ENCODE data around the gene ZNF366.
"Not testable (repeated sequence)": the region's sequence is repeated elsewhere in the genome, so short reads cannot be mapped to it uniquely, and the experiment has no call there.

ZNF366 gene

GRCh38 chr5:72408127-72408526, 99.1 kb downstream of the ZNF366 start:
- no peak for DNase-seq (ENCODE audit: low read depth in 4 of 4, low spot score in 1 of 4)

DNA sequence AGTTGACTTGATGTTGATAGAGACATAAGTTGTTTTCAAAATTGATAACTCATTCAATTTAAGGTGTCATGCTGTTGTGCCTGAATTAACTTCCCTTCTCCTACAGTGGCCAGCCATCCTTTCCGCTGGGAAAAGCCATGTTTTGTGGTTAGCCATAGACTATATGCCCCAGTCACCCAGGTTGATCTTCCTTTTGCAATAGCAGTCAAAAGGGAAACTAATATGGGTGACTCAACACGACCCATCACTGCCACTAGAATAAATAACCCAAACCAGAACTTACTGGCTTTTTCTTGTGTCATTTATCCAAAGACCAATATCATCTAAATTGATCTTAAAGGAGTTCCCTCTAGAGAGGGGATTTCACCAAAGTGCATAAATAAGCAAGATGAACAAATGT, 99.7 kb downstream of the ZNF366 start:
- DNase-seq (ENCODE audit: low read depth in 4 of 4, low spot score in 1 of 4): no peak

DNA sequence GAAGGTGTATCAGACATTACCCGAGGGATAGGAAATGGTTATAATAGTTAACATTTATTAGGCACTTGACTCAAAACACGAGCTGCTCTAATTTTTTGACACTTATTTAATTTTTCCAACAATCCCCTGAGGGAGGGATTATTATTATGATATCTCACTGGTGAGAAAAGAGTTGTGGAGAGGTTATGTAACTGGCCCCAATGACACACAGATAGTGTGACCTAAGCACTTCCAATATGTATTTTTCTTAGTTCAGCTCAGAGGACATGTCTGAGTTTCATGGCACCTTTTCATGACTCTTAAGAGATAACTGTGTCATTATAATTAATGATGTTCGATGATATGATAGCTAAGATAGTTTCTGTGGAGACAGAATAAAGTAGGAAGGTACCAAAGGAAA, 100.1 kb downstream of the ZNF366 start:
- no peak for DNase-seq (ENCODE audit: low read depth in 4 of 4, low spot score in 1 of 4)

GRCh38 chr5:72404771-72405170, 102.4 kb downstream of the ZNF366 start:
- DNase-seq (ENCODE audit: low read depth in 4 of 4, low spot score in 1 of 4): not testable (repeated sequence)

DNA sequence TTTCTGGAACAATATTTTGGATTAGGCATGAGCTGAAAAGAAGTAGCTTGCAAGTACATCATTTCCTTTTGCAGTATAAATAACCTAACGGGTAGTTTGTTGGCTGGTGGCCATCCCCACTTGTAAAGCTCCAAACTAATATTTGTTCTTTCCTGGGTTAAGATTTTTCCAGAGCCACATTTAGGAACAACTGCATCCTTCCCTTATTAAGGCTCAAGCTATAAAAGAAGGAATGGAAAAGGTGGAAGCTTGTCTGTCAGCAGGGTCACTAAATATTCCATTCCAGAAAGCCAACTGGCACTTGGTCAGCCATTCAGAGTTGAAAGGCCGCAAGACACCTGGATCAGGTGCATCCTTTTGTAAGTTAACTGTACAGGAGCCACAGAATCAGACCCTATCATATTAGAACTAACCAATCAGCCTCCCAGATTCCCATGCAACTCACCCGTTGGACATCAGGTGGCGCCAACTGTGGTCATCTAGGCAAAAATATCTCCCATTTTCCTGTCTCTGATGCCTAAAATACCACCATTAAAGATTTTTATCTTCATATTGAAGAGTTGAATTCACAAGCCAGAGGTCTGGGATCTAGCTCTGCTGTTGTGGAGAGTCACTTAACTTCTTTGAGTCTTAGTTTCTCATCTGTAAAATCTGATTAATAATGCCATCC, 104.1 kb downstream of the ZNF366 start:
- DNase-seq (ENCODE audit: low read depth in 4 of 4, low spot score in 1 of 4): no peak

- DNase-seq (ENCODE audit: low read depth in 4 of 4, low spot score in 1 of 4): no peak
These were observed 104.8 kb downstream of the ZNF366 start for GRCh38 chr5:72402381-72402890.

- no peak for DNase-seq (ENCODE audit: low read depth in 4 of 4, low spot score in 1 of 4)
These were observed 106.3 kb downstream of the ZNF366 start for GRCh38 chr5:72400950-72401349.

- DNase-seq (ENCODE audit: low read depth in 4 of 4, low spot score in 1 of 4): no peak
These were observed 109.4 kb downstream of the ZNF366 start for GRCh38 chr5:72397836-72398235.

- DNase-seq (ENCODE audit: low read depth in 4 of 4, low spot score in 1 of 4): no peak
These were observed 112.5 kb downstream of the ZNF366 start for GRCh38 chr5:72394688-72395087.

DNA sequence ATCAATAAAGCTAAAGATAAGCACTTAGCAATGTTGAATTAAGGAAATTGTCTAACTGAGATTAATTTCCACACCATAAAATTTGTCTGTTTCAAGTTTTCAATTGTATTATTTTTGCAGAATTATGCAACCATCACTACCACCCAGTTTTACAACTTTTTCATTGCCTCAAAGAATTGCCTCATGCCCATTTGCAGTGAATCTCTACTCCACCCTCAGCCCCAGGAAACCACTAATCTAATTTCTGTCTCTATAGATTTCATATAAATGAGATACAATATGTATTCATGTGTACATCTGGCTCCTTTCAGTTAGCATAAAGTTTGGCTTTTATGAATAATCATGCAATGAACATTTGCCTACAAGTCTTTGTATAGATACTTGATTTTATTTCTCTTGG, 114.2 kb downstream of the ZNF366 start:
- DNase-seq (ENCODE audit: low read depth in 4 of 4, low spot score in 1 of 4): no peak

Data from stimulated activated CD4-positive, alpha-beta T cell treated with anti-CD3 and anti-CD28 coated beads, Interleukin-1b, Interleukin-23, amount 100 ng/mL, for 24 hours (primary cell).